Astrocyte of the hippocampus (primary cell): ENCODE data around the gene UBAP2L.
A peak's percentile ranks its signal among the peaks of the same experiment; 100 is the strongest.

Experiments
- DNase-seq: peaks from one replicate; pipeline ENCODE4 v3.0.0; 2011; ENCODE audit warnings: low read depth, low spot score

Gene UBAP2L

GRCh38 chr1:154220071-154220969 is at the start of gene UBAP2L:
UBAP2L (plus strand) TSS chr1:154220955; CDS start chr1:154225124, 4,169 bp downstream.
- peak; percentile 100 for DNase-seq

- DNase-seq = no peak
These were observed 49.6 kb upstream of the UBAP2L start for GRCh38 chr1:154171223-154171583.

GRCh38 chr1:154171880-154172279 is 48.9 kb upstream of the UBAP2L start:
- DNase-seq = no peak

- DNase-seq = no peak
These were observed 46.1 kb upstream of the UBAP2L start for GRCh38 chr1:154174654-154175053.

- DNase-seq = peak; percentile 74
These were observed 44.4 kb upstream of the UBAP2L start for GRCh38 chr1:154176337-154176736.

GRCh38 chr1:154178013-154178412 is 42.7 kb upstream of the UBAP2L start:
- DNase-seq = peak; percentile 27

GRCh38 chr1:154178911-154179811 is 41.6 kb upstream of the UBAP2L start:
- DNase-seq = no peak

- no peak for DNase-seq
These were observed 40.6 kb upstream of the UBAP2L start for GRCh38 chr1:154179946-154180687.

- DNase-seq = no peak
These were observed 38.8 kb upstream of the UBAP2L start for GRCh38 chr1:154181944-154182343.

GRCh38 chr1:154182344-154183045 is 38.3 kb upstream of the UBAP2L start:
- DNase-seq = peak; percentile 80

GRCh38 chr1:154183046-154183915 is 37.5 kb upstream of the UBAP2L start:
- DNase-seq = peak; percentile 98

GRCh38 chr1:154186177-154186576 is 34.6 kb upstream of the UBAP2L start:
- DNase-seq = peak; percentile 40

- no peak for DNase-seq
These were observed 33.8 kb upstream of the UBAP2L start for GRCh38 chr1:154186852-154187501.

GRCh38 chr1:154190550-154190949 is 30.2 kb upstream of the UBAP2L start:
- no peak for DNase-seq

GRCh38 chr1:154191990-154192461 is 28.7 kb upstream of the UBAP2L start, which contains the start of gene TPM3:
TPM3 (minus strand) TSS chr1:154192100; CDS start chr1:154192018, 82 bp downstream.
- no peak for DNase-seq

- DNase-seq = no peak
These were observed 28.3 kb upstream of the UBAP2L start for GRCh38 chr1:154192476-154192875.

- DNase-seq = no peak
These were observed 26.9 kb upstream of the UBAP2L start for GRCh38 chr1:154193821-154194220.

GRCh38 chr1:154198756-154199562 is 21.8 kb upstream of the UBAP2L start:
- peak; percentile 76 for DNase-seq

- no peak for DNase-seq
These were observed 21.2 kb upstream of the UBAP2L start for GRCh38 chr1:154199563-154199879.
